ENCODE measurements around the gene DNAJC3. TPM values are rescaled to one million over a fixed set of nuclear protein-coding genes. Genes with fewer than 3 reads are reported as not detected.

The DNAJC3 gene
- total and polyA plus RNA-seq, 2 of the 13 experiments (the other 11 are each of a cell fraction or from before 2014, with no cell fraction given) = 10.4 to 48.2 TPM

DNA sequence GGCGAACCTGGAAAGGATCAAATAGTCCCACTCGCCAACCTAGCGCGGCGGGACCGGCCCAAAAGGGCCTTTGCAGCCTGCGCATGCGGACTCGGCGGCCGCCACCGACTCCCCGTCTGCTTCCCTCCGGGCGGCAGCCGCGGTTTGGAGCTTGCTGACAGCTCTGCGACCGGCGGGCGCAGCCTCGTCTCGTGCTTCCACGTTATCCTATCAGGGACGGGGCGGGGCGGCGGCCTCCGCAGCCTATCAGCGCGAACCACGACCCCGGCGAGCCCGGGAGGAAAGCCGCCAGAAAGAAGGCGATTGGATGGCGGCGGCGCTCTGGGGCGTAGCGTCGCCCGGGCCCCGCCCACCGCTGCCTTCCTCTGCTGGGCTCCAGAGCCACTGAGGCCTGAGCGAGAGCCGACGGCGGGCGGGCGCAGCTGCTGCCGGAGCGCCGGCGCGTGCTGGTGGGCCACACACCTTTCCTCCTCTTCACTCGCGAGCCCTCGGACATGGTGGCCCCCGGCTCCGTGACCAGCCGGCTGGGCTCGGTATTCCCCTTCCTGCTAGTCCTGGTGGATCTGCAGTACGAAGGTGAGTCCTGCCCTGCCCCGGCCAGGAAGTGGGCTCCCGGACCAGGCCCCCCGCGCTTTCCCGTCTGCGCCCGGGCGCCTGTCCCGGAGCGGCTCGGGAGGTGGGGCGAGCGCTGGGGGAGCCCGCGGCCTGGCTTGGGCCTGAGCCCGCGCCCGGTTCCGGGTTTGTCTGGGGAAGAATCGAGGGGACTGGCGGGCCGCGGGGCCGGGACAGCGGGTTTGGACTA, at the start of gene DNAJC3 (continued):
- TF ChIP-seq, protein P1, sequence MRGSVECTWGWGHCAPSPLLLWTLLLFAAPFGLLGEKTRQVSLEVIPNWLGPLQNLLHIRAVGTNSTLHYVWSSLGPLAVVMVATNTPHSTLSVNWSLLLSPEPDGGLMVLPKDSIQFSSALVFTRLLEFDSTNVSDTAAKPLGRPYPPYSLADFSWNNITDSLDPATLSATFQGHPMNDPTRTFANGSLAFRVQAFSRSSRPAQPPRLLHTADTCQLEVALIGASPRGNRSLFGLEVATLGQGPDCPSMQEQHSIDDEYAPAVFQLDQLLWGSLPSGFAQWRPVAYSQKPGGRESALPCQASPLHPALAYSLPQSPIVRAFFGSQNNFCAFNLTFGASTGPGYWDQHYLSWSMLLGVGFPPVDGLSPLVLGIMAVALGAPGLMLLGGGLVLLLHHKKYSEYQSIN (CRISPR knock-in tag; IDR thresholded peaks at IDR 0.05; ENCODE audit: borderline replicate concordance) = no peak
- TF ChIP-seq, protein P2, sequence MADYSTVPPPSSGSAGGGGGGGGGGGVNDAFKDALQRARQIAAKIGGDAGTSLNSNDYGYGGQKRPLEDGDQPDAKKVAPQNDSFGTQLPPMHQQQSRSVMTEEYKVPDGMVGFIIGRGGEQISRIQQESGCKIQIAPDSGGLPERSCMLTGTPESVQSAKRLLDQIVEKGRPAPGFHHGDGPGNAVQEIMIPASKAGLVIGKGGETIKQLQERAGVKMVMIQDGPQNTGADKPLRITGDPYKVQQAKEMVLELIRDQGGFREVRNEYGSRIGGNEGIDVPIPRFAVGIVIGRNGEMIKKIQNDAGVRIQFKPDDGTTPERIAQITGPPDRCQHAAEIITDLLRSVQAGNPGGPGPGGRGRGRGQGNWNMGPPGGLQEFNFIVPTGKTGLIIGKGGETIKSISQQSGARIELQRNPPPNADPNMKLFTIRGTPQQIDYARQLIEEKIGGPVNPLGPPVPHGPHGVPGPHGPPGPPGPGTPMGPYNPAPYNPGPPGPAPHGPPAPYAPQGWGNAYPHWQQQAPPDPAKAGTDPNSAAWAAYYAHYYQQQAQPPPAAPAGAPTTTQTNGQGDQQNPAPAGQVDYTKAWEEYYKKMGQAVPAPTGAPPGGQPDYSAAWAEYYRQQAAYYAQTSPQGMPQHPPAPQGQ (CRISPR knock-in tag; IDR thresholded peaks at IDR 0.05; ENCODE audit: borderline replicate concordance) = no peak
- TF ChIP-seq, protein P3, sequence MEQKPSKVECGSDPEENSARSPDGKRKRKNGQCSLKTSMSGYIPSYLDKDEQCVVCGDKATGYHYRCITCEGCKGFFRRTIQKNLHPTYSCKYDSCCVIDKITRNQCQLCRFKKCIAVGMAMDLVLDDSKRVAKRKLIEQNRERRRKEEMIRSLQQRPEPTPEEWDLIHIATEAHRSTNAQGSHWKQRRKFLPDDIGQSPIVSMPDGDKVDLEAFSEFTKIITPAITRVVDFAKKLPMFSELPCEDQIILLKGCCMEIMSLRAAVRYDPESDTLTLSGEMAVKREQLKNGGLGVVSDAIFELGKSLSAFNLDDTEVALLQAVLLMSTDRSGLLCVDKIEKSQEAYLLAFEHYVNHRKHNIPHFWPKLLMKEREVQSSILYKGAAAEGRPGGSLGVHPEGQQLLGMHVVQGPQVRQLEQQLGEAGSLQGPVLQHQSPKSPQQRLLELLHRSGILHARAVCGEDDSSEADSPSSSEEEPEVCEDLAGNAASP (CRISPR knock-in tag; IDR thresholded peaks at IDR 0.05; ENCODE audit: borderline replicate concordance) = no peak; the same call in 1 of the 2 replicates
- TF ChIP-seq, protein P4, sequence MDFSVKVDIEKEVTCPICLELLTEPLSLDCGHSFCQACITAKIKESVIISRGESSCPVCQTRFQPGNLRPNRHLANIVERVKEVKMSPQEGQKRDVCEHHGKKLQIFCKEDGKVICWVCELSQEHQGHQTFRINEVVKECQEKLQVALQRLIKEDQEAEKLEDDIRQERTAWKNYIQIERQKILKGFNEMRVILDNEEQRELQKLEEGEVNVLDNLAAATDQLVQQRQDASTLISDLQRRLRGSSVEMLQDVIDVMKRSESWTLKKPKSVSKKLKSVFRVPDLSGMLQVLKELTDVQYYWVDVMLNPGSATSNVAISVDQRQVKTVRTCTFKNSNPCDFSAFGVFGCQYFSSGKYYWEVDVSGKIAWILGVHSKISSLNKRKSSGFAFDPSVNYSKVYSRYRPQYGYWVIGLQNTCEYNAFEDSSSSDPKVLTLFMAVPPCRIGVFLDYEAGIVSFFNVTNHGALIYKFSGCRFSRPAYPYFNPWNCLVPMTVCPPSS (IDR thresholded peaks at IDR 0.05) = no peak
- TF ChIP-seq SP2 (CRISPR knock-in tag; IDR thresholded peaks at IDR 0.05) = peak; percentile 87
- TF ChIP-seq TAF15 (IDR thresholded peaks at IDR 0.05; ENCODE audit: low read depth, low read length, poor library complexity, severe bottlenecking) = no peak
- TF ChIP-seq, protein P5, sequence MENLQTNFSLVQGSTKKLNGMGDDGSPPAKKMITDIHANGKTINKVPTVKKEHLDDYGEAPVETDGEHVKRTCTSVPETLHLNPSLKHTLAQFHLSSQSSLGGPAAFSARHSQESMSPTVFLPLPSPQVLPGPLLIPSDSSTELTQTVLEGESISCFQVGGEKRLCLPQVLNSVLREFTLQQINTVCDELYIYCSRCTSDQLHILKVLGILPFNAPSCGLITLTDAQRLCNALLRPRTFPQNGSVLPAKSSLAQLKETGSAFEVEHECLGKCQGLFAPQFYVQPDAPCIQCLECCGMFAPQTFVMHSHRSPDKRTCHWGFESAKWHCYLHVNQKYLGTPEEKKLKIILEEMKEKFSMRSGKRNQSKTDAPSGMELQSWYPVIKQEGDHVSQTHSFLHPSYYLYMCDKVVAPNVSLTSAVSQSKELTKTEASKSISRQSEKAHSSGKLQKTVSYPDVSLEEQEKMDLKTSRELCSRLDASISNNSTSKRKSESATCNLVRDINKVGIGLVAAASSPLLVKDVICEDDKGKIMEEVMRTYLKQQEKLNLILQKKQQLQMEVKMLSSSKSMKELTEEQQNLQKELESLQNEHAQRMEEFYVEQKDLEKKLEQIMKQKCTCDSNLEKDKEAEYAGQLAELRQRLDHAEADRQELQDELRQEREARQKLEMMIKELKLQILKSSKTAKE (CRISPR knock-in tag; IDR thresholded peaks at IDR 0.05; ENCODE audit: borderline replicate concordance) = no peak
- TF ChIP-seq AHR (CRISPR knock-in tag; IDR thresholded peaks at IDR 0.05) = 0 out of 2 replicates have a peak, but pooled peaks have one; percentile 64
- TF ChIP-seq CEBPG (CRISPR knock-in tag; IDR thresholded peaks at IDR 0.05) = no peak
- TF ChIP-seq, protein P6, sequence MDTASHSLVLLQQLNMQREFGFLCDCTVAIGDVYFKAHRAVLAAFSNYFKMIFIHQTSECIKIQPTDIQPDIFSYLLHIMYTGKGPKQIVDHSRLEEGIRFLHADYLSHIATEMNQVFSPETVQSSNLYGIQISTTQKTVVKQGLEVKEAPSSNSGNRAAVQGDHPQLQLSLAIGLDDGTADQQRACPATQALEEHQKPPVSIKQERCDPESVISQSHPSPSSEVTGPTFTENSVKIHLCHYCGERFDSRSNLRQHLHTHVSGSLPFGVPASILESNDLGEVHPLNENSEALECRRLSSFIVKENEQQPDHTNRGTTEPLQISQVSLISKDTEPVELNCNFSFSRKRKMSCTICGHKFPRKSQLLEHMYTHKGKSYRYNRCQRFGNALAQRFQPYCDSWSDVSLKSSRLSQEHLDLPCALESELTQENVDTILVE (CRISPR knock-in tag; IDR thresholded peaks at IDR 0.05) = no peak; the same call in 1 of the 2 replicates
- no peak; the same call in 1 of the 2 replicates for TF ChIP-seq ZNF737 (CRISPR knock-in tag; IDR thresholded peaks at IDR 0.05; ENCODE audit: borderline replicate concordance)
- TF ChIP-seq CHD2 (IDR thresholded peaks at IDR 0.05; ENCODE audit: low read depth, low read length) = peak; percentile 43; the same call in 1 of the 2 replicates
- no peak for TF ChIP-seq ZNF746 (CRISPR knock-in tag; IDR thresholded peaks at IDR 0.05)
- no peak; the same call in 1 of the 2 replicates for TF ChIP-seq SATB2 (CRISPR knock-in tag; IDR thresholded peaks at IDR 0.05)
- TF ChIP-seq ZNF10 (CRISPR knock-in tag; IDR thresholded peaks at IDR 0.05; ENCODE audit: borderline replicate concordance, low read depth) = no peak
- TF ChIP-seq, protein P7, sequence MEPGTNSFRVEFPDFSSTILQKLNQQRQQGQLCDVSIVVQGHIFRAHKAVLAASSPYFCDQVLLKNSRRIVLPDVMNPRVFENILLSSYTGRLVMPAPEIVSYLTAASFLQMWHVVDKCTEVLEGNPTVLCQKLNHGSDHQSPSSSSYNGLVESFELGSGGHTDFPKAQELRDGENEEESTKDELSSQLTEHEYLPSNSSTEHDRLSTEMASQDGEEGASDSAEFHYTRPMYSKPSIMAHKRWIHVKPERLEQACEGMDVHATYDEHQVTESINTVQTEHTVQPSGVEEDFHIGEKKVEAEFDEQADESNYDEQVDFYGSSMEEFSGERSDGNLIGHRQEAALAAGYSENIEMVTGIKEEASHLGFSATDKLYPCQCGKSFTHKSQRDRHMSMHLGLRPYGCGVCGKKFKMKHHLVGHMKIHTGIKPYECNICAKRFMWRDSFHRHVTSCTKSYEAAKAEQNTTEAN (CRISPR knock-in tag; conservative IDR thresholded peaks at IDR 0.05) = peak; percentile 76; the same call in 1 of the 2 replicates
- peak; percentile 32; the same call in 1 of the 2 replicates for TF ChIP-seq FOXA3 (CRISPR knock-in tag; IDR thresholded peaks at IDR 0.05)
